NCI-H526 (cell line): ENCODE results near the gene PGGHG.
"Not testable (repeated sequence)": the region's sequence is repeated elsewhere in the genome, so short reads cannot be mapped to it uniquely, and the experiment has no call there.

Source experiments
- DNase-seq, 2 experiments: peaks; one replicate each; lab custom pipeline; 2025; lab: John Stamatoyannopoulos, UW

Gene PGGHG

GRCh38 chr11:330307-330693 lies 41.4 kb downstream of the PGGHG start:
- no peak for DNase-seq

- no peak for DNase-seq
Observed at GRCh38 chr11:330694-331357, 41.9 kb downstream of the PGGHG start.

DNA sequence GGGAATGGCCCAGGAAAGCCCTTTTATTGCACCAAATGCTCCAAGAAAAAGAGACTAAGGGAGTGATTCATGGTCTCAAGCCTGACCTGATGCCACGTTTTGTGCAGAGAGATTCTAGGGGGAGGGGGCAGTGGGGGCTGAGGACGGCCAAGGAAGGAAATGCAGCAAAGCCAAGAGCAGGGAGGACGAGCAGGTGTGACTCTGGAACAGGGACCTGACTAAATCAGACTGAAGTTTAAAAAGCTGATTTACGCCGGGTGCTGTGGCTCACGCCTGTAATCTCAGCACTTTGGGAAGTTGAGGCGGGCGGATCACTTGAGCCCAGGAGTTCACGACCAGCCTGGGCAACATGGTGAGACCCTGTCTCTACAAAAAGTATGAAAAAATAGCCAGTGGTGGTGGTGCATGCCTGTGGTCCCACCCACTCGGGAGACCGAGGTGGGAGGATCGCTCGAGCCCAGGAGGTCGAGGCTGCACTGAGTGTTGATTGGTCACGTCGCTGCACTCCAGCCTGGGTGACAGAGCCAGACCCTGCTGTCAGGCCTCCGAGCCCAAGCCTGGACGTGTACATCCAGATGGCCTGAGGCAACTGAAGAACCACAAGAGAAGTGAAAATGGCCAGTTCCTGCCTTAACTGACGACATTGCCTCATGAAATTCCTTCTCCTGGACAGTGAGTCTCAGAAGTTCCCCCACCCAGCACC lies 42.6 kb downstream of the PGGHG start:
- DNase-seq = no peak

DNA sequence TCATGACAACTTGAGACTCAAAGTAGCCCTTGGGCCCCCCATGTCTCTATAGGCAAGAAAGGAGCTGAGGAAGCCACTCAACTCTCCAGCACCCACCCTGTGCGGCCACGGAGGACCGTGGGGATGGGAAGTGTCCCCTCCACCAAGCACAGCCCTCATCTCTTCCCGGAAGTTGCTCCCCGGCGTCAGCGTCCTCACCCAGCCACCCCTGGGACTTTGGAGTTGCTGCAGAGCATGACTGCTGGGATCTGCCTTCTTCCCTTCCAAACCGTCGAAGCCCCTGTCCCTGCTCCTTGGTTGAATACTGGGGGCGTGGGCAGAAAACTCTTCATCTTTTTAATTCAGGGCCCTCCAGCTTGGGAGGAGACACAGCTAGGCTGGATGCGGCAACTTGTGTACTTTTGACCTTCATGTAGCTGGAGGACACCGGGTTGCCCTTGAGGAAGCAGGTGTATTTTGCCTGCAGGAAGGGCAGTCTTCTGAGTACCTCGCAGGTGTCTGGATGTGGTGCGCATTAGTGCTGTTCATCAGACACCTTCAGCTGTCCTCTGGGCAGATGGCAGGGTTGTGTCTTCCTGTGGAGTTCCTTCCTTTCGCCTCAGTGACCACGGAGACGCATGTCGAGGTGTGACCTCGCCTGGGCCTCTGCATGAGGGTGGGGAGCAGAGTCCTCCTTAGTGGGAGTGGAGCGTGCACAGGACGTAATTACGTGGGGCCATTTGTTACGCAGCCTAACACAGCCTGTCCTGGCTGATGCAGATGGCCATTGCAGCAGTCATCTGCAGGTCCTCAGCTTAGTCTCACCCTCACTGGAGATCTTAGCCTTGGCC lies 43.9 kb downstream of the PGGHG start:
- DNase-seq = no peak

GRCh38 chr11:333616-334263 lies 44.8 kb downstream of the PGGHG start:
- not testable (repeated sequence) for DNase-seq

- DNase-seq = peak; percentile 58 to 72
Observed at GRCh38 chr11:334264-334994, 45.5 kb downstream of the PGGHG start.

DNA sequence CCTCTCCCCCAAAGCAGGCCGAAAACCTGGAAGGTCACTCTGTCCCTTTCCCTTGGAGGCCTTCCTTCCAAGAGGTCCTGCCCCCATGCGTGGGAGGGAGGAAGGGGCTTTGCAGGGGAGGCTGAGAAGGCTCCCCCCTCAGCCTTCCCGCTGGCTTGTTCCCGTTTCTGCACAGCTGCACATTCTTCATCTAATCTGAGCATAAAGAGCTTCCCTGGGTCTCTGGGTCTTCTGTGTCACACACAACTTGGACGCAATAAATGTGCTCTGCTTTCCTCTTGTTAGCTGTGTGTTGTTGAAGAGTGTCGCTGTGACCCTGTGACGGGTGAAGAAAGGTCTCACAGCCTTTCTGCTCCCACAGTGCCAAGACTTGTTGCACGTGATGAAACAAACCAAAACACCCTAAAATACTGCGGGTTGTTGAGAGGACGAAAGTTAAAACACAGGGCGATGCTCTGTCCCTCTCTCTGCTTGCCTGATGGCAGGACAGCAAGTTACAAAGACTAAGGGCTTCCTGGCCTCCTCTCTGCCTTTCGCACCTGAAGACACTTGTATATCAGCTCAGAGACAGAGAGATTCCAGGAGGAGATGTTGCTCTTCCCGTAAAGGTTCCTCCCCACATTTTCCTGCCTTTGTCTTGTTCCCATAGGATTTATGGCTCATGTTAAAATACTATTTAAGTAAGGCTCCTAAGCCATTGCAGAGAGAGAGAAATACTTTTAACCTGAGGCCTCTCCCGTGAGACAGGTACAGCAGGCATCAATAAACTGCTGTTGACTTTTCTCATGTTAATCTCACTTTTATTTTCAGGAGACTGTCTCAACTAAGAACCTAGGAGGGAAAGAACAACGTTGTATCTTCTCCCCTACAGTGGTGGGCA lies 47.1 kb downstream of the PGGHG start:
- no peak for DNase-seq

DNA sequence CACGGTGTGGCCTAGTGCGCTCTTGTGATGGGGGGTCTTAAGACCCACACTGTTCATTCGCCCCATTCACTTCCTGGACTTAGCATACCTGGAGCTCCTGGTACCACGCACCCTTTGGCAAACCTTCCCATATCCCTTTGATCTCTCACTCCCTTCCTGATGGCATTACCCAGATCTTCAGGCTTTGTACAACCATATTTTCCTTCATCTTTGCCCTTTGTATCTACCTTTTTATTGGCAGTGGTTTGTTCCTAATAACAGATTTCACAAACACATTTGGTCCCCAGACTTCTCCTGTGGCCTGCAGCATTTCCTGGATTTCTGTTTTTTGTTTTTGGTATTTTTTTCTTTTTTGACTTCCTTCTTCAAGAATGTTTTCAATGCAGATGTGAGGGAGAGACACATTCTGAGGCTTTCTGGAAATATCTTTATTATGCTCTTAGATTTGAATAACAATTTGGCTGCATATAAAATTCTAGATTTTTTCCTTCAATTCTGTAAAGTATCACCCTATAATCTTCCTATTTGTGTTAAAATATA lies 47.8 kb downstream of the PGGHG start:
- DNase-seq = no peak

- no peak for DNase-seq
Observed at GRCh38 chr11:337711-338110, 48.8 kb downstream of the PGGHG start.

- no peak for DNase-seq
Observed at GRCh38 chr11:339963-340362, 51.0 kb downstream of the PGGHG start.

DNA sequence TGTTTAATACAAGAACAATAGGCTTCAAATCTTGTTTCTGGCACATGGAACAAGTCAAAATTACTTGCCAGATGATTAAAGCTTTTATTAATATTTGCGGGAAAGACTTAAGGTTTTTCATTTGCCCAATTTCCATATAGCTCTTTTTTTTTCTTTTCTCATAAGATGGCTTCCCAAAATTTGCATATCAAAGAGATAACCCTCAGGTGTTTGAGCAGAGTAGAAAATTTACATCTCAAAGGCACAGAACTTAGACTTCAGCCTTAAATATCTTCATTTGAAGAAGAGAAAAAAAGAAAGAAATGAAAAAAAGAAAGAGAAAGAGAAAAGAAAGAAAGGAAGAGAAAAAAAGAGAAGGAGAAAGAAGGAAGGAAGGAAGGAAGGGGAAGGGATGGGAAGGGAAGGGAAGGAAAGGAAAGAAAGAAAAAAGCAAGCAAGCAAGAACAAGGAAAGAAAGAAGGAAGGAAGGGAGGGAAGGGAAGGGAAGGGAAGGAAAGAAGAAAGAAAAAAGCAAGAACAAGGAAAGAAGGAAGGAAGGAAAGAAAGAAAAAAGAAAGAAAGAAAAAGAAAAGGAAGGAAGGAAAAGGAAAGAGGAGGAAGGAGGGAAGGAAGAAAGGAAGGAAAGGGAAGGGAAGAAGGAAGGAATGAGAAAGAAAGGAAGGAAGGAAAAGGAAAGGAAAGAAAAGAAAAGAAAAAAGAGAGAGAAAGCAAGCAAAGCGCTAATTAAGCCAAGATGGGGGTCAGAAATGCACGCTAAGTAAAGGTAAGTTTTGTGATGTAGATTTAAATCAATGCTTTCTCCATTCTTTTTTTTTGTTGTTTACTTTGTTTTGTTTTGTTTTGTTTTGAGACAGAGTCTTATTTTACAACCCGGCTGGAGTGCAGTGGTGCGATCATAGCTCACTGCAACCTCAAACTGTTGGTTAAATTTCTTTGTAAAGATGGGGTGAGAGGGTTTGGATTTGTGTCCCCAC lies 51.9 kb downstream of the PGGHG start:
- peak; percentile 39 to 62 for DNase-seq

- no peak for DNase-seq
Observed at GRCh38 chr11:342328-342727, 53.4 kb downstream of the PGGHG start.

- DNase-seq = no peak
Observed at GRCh38 chr11:344836-345578, 56.1 kb downstream of the PGGHG start.
